Thyroid gland (tissue), 4 donors: ENCODE results near the gene KIF3A. TPM values are rescaled to one million over a fixed set of nuclear protein-coding genes. Genes with fewer than 3 reads are reported as not detected.

ENCODE experiments used
- DNase-seq, 2 donors: peaks; one replicate each; pipeline ENCODE4 v3.0.0-alpha.2; 2019
- H3K27ac ChIP-seq, 3 donors: fragments of 200-600 bp; sonication (generic); 1 replicate in 2 of 3; 2 replicates in 1 of 3; pipeline ENCODE4 v1.5.1; 2016 to 2019; ENCODE audit warnings: mild to moderate bottlenecking in 1 of 3, moderate library complexity in 1 of 3
- H3K27me3 ChIP-seq: fragments of 200-600 bp; sonication (generic); one replicate; pipeline ENCODE4 v1.5.1; 2019
- H3K36me3 ChIP-seq, 2 donors: fragments of 200-600 bp; sonication (generic); one replicate each; pipeline ENCODE4 v1.5.1; 2016 to 2019
- H3K4me1 ChIP-seq, 2 donors: fragments of 200-600 bp; sonication (generic); one replicate each; pipeline ENCODE4 v1.5.1; 2017 to 2019
- H3K4me3 ChIP-seq, 3 donors: fragments of 200-600 bp; sonication (generic); replicated peaks in 1 of 3; 1 replicate in 2 of 3; 2 replicates in 1 of 3; pipeline ENCODE4 v1.5.1; 2016; ENCODE audit warnings: mild to moderate bottlenecking in 1 of 3
- H3K9me3 ChIP-seq: fragments of 200-600 bp; sonication (generic); one replicate; pipeline ENCODE4 v1.5.1; 2017
- CTCF ChIP-seq, 6 experiments: fragments of 200-600 bp in 3 of 6; fragments of 450-650 bp in 3 of 6; sonication (generic) in 3 of 6; IDR thresholded peaks; one replicate each; pipeline ENCODE4 v1.5.1; 2016 to 2019; ENCODE audit warnings: antibody characterized with exemption in 6 of 6, mild to moderate bottlenecking in 2 of 6, inconsistent platforms in 1 of 6, moderate library complexity in 1 of 6
- POLR2A ChIP-seq, 2 donors: fragments of 450-650 bp; IDR thresholded peaks; one replicate each; pipeline ENCODE4 v1.6.1; 2017; ENCODE audit warnings: antibody characterized with exemption in 2 of 2, mild to moderate bottlenecking in 2 of 2, moderate library complexity in 1 of 2
- WGBS, 2 donors: methylation state at CpG; one replicate each; pipeline ENCODE4 v1.1.5; 2017; 5-methylcytosine and 5-hydroxymethylcytosine counted together
- intact Hi-C: fragments of 100-400 bp; cut with DNase I; formaldehyde crosslinking; loops from one replicate; pipeline ENCODE4 v1.15.1; 2023
- total RNA-seq, 4 donors: library from RNA; depleted of rRNA; stranded (reverse); fragments of >200 nt; gene quantifications; one replicate each; pipeline ENCODE4 v1.2.3, GENCODE V29; 2016

KIF3A gene
- total RNA-seq, 4 donors from 2014 or later: 8.2 to 12.2 (median 10.5) TPM

- no peak overlapping the region for H3K27ac ChIP-seq
- intact Hi-C loops: no loop called here
- 89 to 94% methylated on average over 11 of the region's 11 CpGs for WGBS, 2 donors
Measured at GRCh38 chr5:132675936-132676689, 61.2 kb downstream of the KIF3A start.

DNA sequence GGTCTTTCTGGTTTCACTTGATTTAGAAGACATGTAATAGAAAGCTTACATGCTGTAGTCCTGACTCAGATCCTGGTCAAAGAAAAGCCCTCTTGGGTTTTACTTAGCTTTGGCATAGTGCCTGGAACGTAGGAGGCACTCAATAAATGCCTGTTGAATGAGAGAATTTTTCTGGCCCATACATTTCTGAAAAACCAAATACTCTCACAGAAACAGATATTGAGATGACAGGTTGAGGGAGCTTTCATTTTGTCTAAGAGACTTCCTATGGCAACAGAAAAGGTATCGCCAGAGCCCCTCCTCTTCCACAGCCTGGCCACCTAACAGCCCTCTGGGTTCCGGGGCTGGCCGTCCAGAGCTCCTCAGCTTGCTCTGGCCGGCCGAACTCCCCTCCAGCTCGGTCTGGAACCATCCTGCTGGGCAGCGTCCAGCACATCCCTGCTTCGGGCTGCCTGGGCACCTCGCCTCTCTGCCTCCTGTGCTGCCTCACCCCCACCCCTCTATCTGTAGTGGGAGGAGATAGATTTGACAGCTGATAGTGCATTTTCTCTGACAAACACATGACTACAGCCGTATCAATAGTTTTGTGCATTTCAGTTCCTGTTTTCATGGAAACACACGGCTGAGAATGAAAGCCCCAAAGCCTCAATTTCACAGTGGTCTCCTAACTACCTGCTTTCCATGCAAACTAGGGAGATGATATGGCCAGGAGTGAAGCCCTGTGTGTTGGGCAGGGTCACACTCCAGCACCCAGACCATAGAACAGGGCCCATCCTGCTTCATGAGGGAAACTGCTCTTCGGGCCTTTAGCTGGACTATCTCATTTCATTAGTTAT, 62.5 kb downstream of the KIF3A start:
- peak; percentile 54 to 70 for DNase-seq
- H3K36me3 ChIP-seq: no peaks in the 10 kb centered on the region
- H3K9me3 ChIP-seq: no peaks in the 10 kb centered on the region
- peak overlapping the region in 2 of 3 donors; percentile 27 to 56 for H3K27ac ChIP-seq
- intact Hi-C loops: no loop called here
- peaks cover 0 to 12% of the 10 kb centered on the region in 2 donors for H3K4me1 ChIP-seq
- no peaks in the 10 kb centered on the region for H3K27me3 ChIP-seq
- 56 to 58% methylated on average over 11 to 13 of the region's 13 CpGs for WGBS, 2 donors
- H3K4me3 ChIP-seq: no peak overlapping the region
- TF ChIP-seq CTCF (IDR thresholded peaks at IDR 0.05): no peak
- TF ChIP-seq POLR2A (IDR thresholded peaks at IDR 0.05): no peak

More at GRCh38 chr5:132675936-132676689, 61.2 kb downstream of the KIF3A start:
- Histone ChIP-seq H3K4me3 (no peak overlapping the region), H3K9me3 (no peaks in the 10 kb centered on the region), H3K4me1 (peaks cover under 1 to 12% of the 10 kb centered on the region in 2 donors), H3K27me3 (no peaks in the 10 kb centered on the region), H3K36me3 (no peaks in the 10 kb centered on the region)
- no peak for DNase-seq
- TF ChIP-seq POLR2A (IDR thresholded peaks at IDR 0.05) (no peak), CTCF (IDR thresholded peaks at IDR 0.05) (no peak)

- Histone ChIP-seq H3K36me3 (no peaks in the 10 kb centered on the region), H3K27me3 (no peaks in the 10 kb centered on the region), H3K4me1 (peaks cover 0 to 12% of the 10 kb centered on the region in 2 donors), H3K27ac (peak within 1 kb of the TSS in 2 of 3 donors; percentile 27 to 56), H3K9me3 (no peaks in the 10 kb centered on the region), H3K4me3 (no peak within 1 kb of the TSS)
- intact Hi-C loops: no loop called here
- 79 to 80% methylated on average over 14 of the region's 14 CpGs for WGBS, 2 donors
- TF ChIP-seq CTCF (IDR thresholded peaks at IDR 0.05): no peak
- no peak for TF ChIP-seq POLR2A (IDR thresholded peaks at IDR 0.05)
- DNase-seq: no peak
Measured at GRCh38 chr5:132673939-132674630, 63.3 kb downstream of the KIF3A start, which contains the start of gene IL4. Gene IL4 (plus strand): TSS chr5:132673989. CDS start chr5:132674051, 62 bp downstream.

- Histone ChIP-seq H3K9me3 (no peaks in the 10 kb centered on the region), H3K4me3 (no peak overlapping the region), H3K36me3 (no peaks in the 10 kb centered on the region), H3K27me3 (no peaks in the 10 kb centered on the region), H3K27ac (no peak overlapping the region), H3K4me1 (peaks cover 0 to 12% of the 10 kb centered on the region in 2 donors)
- intact Hi-C loops: no loop called here
- 86 to 87% methylated on average over 1 of the region's 1 CpG for WGBS, 2 donors
- no peak for DNase-seq
- TF ChIP-seq CTCF (IDR thresholded peaks at IDR 0.05) (no peak), POLR2A (IDR thresholded peaks at IDR 0.05) (no peak)
Measured at GRCh38 chr5:132673488-132673887, 63.9 kb downstream of the KIF3A start.
